K562 (cell line): Measurements from ENCODE around the gene CENPC. TPM values are rescaled to one million over a fixed set of nuclear protein-coding genes. Genes with fewer than 3 reads are reported as not detected.

ENCODE experiments used
- ATAC-seq: fragments of 200-7000 bp; cut with Tn5 transposase; 3 replicates; pipeline ENCODE4 v1.9.1; 2020; ENCODE audit warnings: moderate library complexity
- BruUV-seq: library from RNA; stranded (reverse); fragments of 400-500 nt; replicated peaks from 2 replicates; lab custom pipeline; 2021; lab: Mats Ljungman, UMichigan
- CTCF ChIA-PET: fragments of 300-600 bp; formaldehyde crosslinking; extraction: SDS; loops from one replicate; lab custom pipeline; 2021; ENCODE audit warnings: low intra/inter-chr PET ratio; lab: Yijun Ruan, JAX
- POLR2A ChIA-PET: fragments of 300-600, 350-650 bp; sonication (Branson Sonifier 250); formaldehyde crosslinking; extraction: SDS; loops from one replicate; lab custom pipeline; 2021; ENCODE audit warnings: antibody characterized with exemption, inconsistent platforms; lab: Yijun Ruan, JAX
- DNase-seq, 4 experiments: peaks; one replicate each; pipeline versions ENCODE4 v3.0.0 to v3.0.0-alpha.2; 2011 to 2018; ENCODE audit warnings: low spot score in 3 of 4, mixed read lengths in 3 of 4; ENCODE audit errors: extremely low read depth in 1 of 4
- FAIRE-seq: peaks from 2 replicates; lab custom pipeline; 2011; peaks lifted over from hg19 to GRCh38; lab: Jason Lieb, UNC
- H2AFZ ChIP-seq: 2 replicates; pipeline ENCODE4 v1.6.0; 2011; ENCODE audit warnings: low read depth, low read length, control low read depth, inconsistent platforms
- H3K27ac ChIP-seq: fragments of 200-600 bp; 3 replicates; pipeline ENCODE4 v1.8.0; 2011; ENCODE audit warnings: low read depth, mild to moderate bottlenecking, control low read depth, inconsistent platforms, low read length, moderate library complexity, mixed read lengths; ENCODE audit errors: extremely low read depth
- H3K27me3 ChIP-seq, 2 experiments: fragments of 300-600 bp in 1 of 2; 2 replicates in 1 of 2; 3 replicates in 1 of 2; pipeline versions ENCODE4 v1.6.0 to v1.8.0; 2011; ENCODE audit warnings: inconsistent platforms in 2 of 2, low read length in 2 of 2, mild to moderate bottlenecking in 1 of 2, mixed read lengths in 1 of 2, moderate library complexity in 1 of 2; ENCODE audit not compliant: control insufficient read depth in 2 of 2, insufficient read depth in 2 of 2
- H3K36me3 ChIP-seq: fragments of 300-600 bp; 3 replicates; pipeline ENCODE4 v1.8.0; 2011; ENCODE audit warnings: mild to moderate bottlenecking, low read length, inconsistent platforms; ENCODE audit not compliant: control insufficient read depth, insufficient read depth
- H3K4me1 ChIP-seq, 2 experiments: fragments of 200-600 bp in 1 of 2; replicated peaks in 1 of 2; 2 replicates in 1 of 2; 3 replicates in 1 of 2; pipeline versions ENCODE4 v1.5.1 to v1.8.0; 2011; ENCODE audit warnings: inconsistent platforms in 2 of 2, low read length in 2 of 2, mild to moderate bottlenecking in 1 of 2, mixed read lengths in 1 of 2, moderate library complexity in 1 of 2; ENCODE audit not compliant: control insufficient read depth in 2 of 2, insufficient read depth in 2 of 2
- H3K4me2 ChIP-seq: 2 replicates; pipeline ENCODE4 v1.6.1; 2011; ENCODE audit warnings: low read length, control low read depth, inconsistent platforms, mixed read lengths; ENCODE audit not compliant: insufficient read depth
- H3K4me3 ChIP-seq: fragments of 200-600 bp; sonication (generic), shearing (Covaris generic); 2 replicates; pipeline ENCODE4 v1.5.1; 2016; ENCODE audit warnings: control low read depth, inconsistent platforms
- H3K79me2 ChIP-seq: fragments of 200-600 bp; 3 replicates; pipeline ENCODE4 v1.8.0; 2011; ENCODE audit warnings: low read length, inconsistent platforms; ENCODE audit not compliant: control insufficient read depth, insufficient read depth
- H3K9ac ChIP-seq, 2 experiments: 2 replicates each; pipeline versions ENCODE4 v1.6.0 to v1.6.1; 2011; ENCODE audit warnings: low read depth in 2 of 2, low read length in 2 of 2, control low read depth in 1 of 2, inconsistent platforms in 1 of 2, mild to moderate bottlenecking in 1 of 2, mixed read lengths in 1 of 2; ENCODE audit not compliant: insufficient read depth in 1 of 2
- H3K9me1 ChIP-seq: one replicate; pipeline ENCODE4 v1.6.0; 2011; ENCODE audit warnings: inconsistent platforms, mild to moderate bottlenecking, low read length, moderate library complexity; ENCODE audit not compliant: control insufficient read depth, insufficient read depth
- H3K9me3 ChIP-seq: replicated peaks from 2 replicates; pipeline ENCODE4 v1.5.1; 2011; ENCODE audit warnings: low read depth, low read length, inconsistent platforms; ENCODE audit not compliant: control insufficient read depth, insufficient read depth
- H4K20me1 ChIP-seq: replicated peaks from 2 replicates; pipeline ENCODE4 v1.6.1; 2011; ENCODE audit warnings: low read length, inconsistent platforms, mixed read lengths; ENCODE audit not compliant: control insufficient read depth, insufficient read depth
- CUX1 ChIP-seq: fragments of 200-800 bp; sonication (Bioruptor generic); IDR thresholded peaks from 2 replicates; pipeline ENCODE4 v1.6.1; 2016; ENCODE audit warnings: missing genetic modification characterization, missing compliant biosample characterization
- NEUROD1 ChIP-seq: fragments of 150-350 bp; IDR thresholded peaks from 2 replicates; pipeline ENCODE4 v1.6.1; 2014; ENCODE audit warnings: borderline replicate concordance, low read length, low read depth; ENCODE audit not compliant: partially characterized antibody
- ZC3H11A ChIP-seq: IDR thresholded peaks from 2 replicates; pipeline ENCODE4 v1.6.1; 2012; ENCODE audit warnings: low read depth, low read length, improper control_type of control experiment
- WGBS: fragments of 100-300 bp; shearing (Covaris generic); methylation state at CpG from one replicate; pipeline ENCODE4 v1.1.6; 2016; ENCODE audit warnings: low coverage, mixed read lengths; ENCODE audit not compliant: insufficient coverage; ENCODE audit errors: missing lambda C conversion rate; 5-methylcytosine and 5-hydroxymethylcytosine counted together
- in situ Hi-C: fragments of 300-500 bp; cut with MboI; formaldehyde crosslinking; loops from 4 replicates; pipeline ENCODE4 v1.15.0; 2018; ENCODE audit warnings: inconsistent platforms, mixed read lengths
- intact Hi-C: fragments of 100-400 bp; cut with micrococcal nuclease; formaldehyde crosslinking; loops from 2 replicates; pipeline ENCODE4 v1.14.2; 2022
- polyA plus RNA-seq, 8 experiments: library from polyadenylated mRNA; depleted of rRNA in 4 of 8; stranded (reverse) in 5 of 8; unstranded in 3 of 8; fragments of >200 nt; fragmentation: Nextera tagmentation in 2 of 8; fragmentation: Illumina TruSeq in 1 of 8; extraction: Ambion mirVana in 2 of 8; extraction: Trizol in 1 of 8; gene quantifications; 2 replicates each; pipeline versions ENCODE4 v1.2.1 to v1.2.3, GENCODE V29; 2011 to 2014; ENCODE audit warnings: inconsistent platforms in 1 of 8, missing spikeins in 1 of 8
- total RNA-seq, 7 experiments: library from RNA; depleted of rRNA in 6 of 7; stranded (reverse); fragments of >200 nt in 6 of 7; fragmentation: Illumina TruSeq in 2 of 7; extraction: Trizol in 2 of 7; gene quantifications; 2 replicates each; pipeline versions ENCODE4 v1.2.1 to v1.2.3, GENCODE V29; 2011 to 2021; ENCODE audit warnings: low replicate concordance in 1 of 7

Gene CENPC
- total and polyA plus RNA-seq, 9 of the 15 experiments (the other 6 are each of a cell fraction or from before 2014, with no cell fraction given): 18.1 to 48.5 (median 30.8) TPM

- Histone ChIP-seq H2AFZ (peak overlapping the region; percentile 42), H3K27ac (no peak overlapping the region), H3K79me2 (no peaks in the 10 kb centered on the region), H3K4me3 (no peak overlapping the region), H3K9me1 (no peaks in the 10 kb centered on the region), H4K20me1 (no peaks in the 10 kb centered on the region), H3K36me3 (no peaks in the 10 kb centered on the region; the same call in 2 of the 3 replicates), H3K4me2 (no peak overlapping the region), H3K9ac (no peak overlapping the region), H3K4me1 (peaks cover 3 to 16% of the 10 kb centered on the region in 2 experiments; a peak in 2 of 5 replicates), H3K27me3 (no peaks in the 10 kb centered on the region), H3K9me3 (no peaks in the 10 kb centered on the region; the same call in 1 of the 2 replicates)
- 57% methylated on average over 6 of the region's 8 CpGs for WGBS
- ChIA-PET POLR2A (interaction anchor here (1.0 kb wide), 1 partner anchor 10 kb away, joined by 6 read pairs; no protein-coding TSS in a partner anchor), CTCF (no interaction called here)
- intact Hi-C loops: no loop called here
- BruUV-seq: no TSS peak
- DNase-seq (no peak), ATAC-seq (no peak), FAIRE-seq (no peak)
- TF ChIP-seq NEUROD1 (no peak), ZC3H11A (no peak), CUX1 (CRISPR knock-in tag) (no peak)
- in situ Hi-C loops: no loop called here
Measured at GRCh38 chr4:67581208-67581857, 36.0 kb upstream of the CENPC start.
